ENCODE results near the gene RSAD1.

DNA sequence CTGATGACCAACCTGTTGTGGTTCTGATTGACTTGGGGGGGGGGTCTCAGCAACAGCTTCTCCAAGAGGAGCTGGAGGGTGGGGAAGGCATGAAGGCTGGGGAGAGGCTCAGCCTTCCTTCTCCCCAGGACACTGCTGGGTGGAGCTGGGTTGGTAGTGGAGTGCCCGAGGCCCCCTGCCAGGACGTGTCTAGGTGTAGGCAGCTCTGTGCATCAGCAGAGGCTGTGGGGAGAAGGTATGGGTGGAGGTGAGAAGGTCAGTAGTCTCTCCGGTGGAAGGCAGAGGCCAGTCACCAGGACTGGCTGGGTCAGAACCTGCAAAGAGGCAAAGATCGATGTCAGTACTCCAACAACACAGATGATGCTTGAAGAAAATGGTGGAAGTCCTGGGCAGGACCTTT lies 13.9 kb upstream of the RSAD1 start:
- TF ChIP-seq, protein P1, sequence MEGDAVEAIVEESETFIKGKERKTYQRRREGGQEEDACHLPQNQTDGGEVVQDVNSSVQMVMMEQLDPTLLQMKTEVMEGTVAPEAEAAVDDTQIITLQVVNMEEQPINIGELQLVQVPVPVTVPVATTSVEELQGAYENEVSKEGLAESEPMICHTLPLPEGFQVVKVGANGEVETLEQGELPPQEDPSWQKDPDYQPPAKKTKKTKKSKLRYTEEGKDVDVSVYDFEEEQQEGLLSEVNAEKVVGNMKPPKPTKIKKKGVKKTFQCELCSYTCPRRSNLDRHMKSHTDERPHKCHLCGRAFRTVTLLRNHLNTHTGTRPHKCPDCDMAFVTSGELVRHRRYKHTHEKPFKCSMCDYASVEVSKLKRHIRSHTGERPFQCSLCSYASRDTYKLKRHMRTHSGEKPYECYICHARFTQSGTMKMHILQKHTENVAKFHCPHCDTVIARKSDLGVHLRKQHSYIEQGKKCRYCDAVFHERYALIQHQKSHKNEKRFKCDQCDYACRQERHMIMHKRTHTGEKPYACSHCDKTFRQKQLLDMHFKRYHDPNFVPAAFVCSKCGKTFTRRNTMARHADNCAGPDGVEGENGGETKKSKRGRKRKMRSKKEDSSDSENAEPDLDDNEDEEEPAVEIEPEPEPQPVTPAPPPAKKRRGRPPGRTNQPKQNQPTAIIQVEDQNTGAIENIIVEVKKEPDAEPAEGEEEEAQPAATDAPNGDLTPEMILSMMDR (IDR thresholded peaks at IDR 0.05; ENCODE audit: insufficient read depth, low read length, poor library complexity, severe bottlenecking): no peak
- TF ChIP-seq EZH2phosphoT487 (conservative IDR thresholded peaks at IDR 0.05; ENCODE audit: low read length): no peak
